ENCODE measurements around the gene KCNC3. TPM values are rescaled to one million over a fixed set of nuclear protein-coding genes. Genes with fewer than 3 reads are reported as not detected.

KCNC3 gene
- total RNA-seq, 2 experiments from 2014 or later = 7.4 to 23.4 TPM

- Histone ChIP-seq H3K36me3 (ENCODE audit: insufficient read depth, low read length) (peaks cover 59% of the 10 kb centered on the region), H3K4me3 (ENCODE audit: low read depth, low read length, poor library complexity, severe bottlenecking) (no peak overlapping the region), H2AFZ (ENCODE audit: low read length) (no peak overlapping the region), H4K20me1 (ENCODE audit: insufficient read depth, low read length) (0 out of 2 replicates have a peak, but pooled peaks cover 3% of the 10 kb centered on the region), H3K27ac (ENCODE audit: low read depth, low read length, poor library complexity, severe bottlenecking) (no peak overlapping the region), H3K4me1 (ENCODE audit: insufficient read depth, low read length, poor library complexity, severe bottlenecking) (peaks cover 21% of the 10 kb centered on the region), H3K9me2 (ENCODE audit: insufficient read depth, low read length) (no peaks in the 10 kb centered on the region), H3K4me2 (ENCODE audit: low read length) (no peak overlapping the region), H3K79me2 (ENCODE audit: insufficient read depth, low read depth, low read length) (peaks cover 6% of the 10 kb centered on the region; the same call in 1 of the 2 replicates), H3K9me3 (ENCODE audit: low read length) (no peaks in the 10 kb centered on the region)
- BruUV-seq (replicated peaks) = TSS peak; percentile 56
- DNase-seq (ENCODE audit: low spot score) = no peak
- CTCF ChIA-PET (ENCODE audit: unreplicated experiment) = no interaction called here
- intact Hi-C loops (cut with micrococcal nuclease; ENCODE audit: unreplicated experiment) = no loop called here
- POLR2A ChIA-PET = no interaction called here
- TF ChIP-seq EZH2phosphoT487 (IDR thresholded peaks at IDR 0.05; ENCODE audit: borderline replicate concordance, low read depth, low read length) (no peak), CTCF (conservative IDR thresholded peaks at IDR 0.05; ENCODE audit: low read length) (no peak)
Observed at GRCh38 chr19:50378169-50378862, 49.1 kb upstream of the KCNC3 start.

- POLR2A ChIA-PET = interaction anchor here (0.7 kb wide), 1 partner anchor 38 kb away, joined by 3 read pairs; no protein-coding TSS in a partner anchor
- Histone ChIP-seq H3K4me1 (ENCODE audit: insufficient read depth, low read length, poor library complexity, severe bottlenecking) (peaks cover 16% of the 10 kb centered on the region), H3K79me2 (ENCODE audit: insufficient read depth, low read depth, low read length) (peaks cover 6% of the 10 kb centered on the region; the same call in 1 of the 2 replicates), H2AFZ (ENCODE audit: low read length) (no peak overlapping the region), H3K4me3 (ENCODE audit: low read depth, low read length, poor library complexity, severe bottlenecking) (peak overlapping the region; percentile 83), H4K20me1 (ENCODE audit: insufficient read depth, low read length) (0 out of 2 replicates have a peak, but pooled peaks cover 3% of the 10 kb centered on the region), H3K9me3 (ENCODE audit: low read length) (no peaks in the 10 kb centered on the region), H3K9me2 (ENCODE audit: insufficient read depth, low read length) (no peaks in the 10 kb centered on the region), H3K4me2 (ENCODE audit: low read length) (peak overlapping the region; percentile 60), H3K36me3 (ENCODE audit: insufficient read depth, low read length) (peaks cover 51% of the 10 kb centered on the region), H3K27ac (ENCODE audit: low read depth, low read length, poor library complexity, severe bottlenecking) (peak overlapping the region; percentile 42)
- TF ChIP-seq CTCF (conservative IDR thresholded peaks at IDR 0.05; ENCODE audit: low read length) = no peak
- TF ChIP-seq EZH2phosphoT487 (IDR thresholded peaks at IDR 0.05; ENCODE audit: borderline replicate concordance, low read depth, low read length) = no peak
- no TSS peak for BruUV-seq (replicated peaks)
- CTCF ChIA-PET (ENCODE audit: unreplicated experiment) = no interaction called here
- intact Hi-C loops (cut with micrococcal nuclease; ENCODE audit: unreplicated experiment) = no loop called here
- DNase-seq (ENCODE audit: low spot score) = no peak
Observed at GRCh38 chr19:50377517-50377916, 48.3 kb upstream of the KCNC3 start.

- POLR2A ChIA-PET = interaction anchor here (0.7 kb wide), 1 partner anchor 38 kb away, joined by 3 read pairs; no protein-coding TSS in a partner anchor
- no peak for TF ChIP-seq CTCF (conservative IDR thresholded peaks at IDR 0.05; ENCODE audit: low read length)
- no peak for TF ChIP-seq EZH2phosphoT487 (IDR thresholded peaks at IDR 0.05; ENCODE audit: borderline replicate concordance, low read depth, low read length)
- peak; percentile 82 for DNase-seq (ENCODE audit: low spot score)
- Histone ChIP-seq H3K9me3 (ENCODE audit: low read length) (no peaks in the 10 kb centered on the region), H3K4me1 (ENCODE audit: insufficient read depth, low read length, poor library complexity, severe bottlenecking) (peaks cover 16% of the 10 kb centered on the region), H3K79me2 (ENCODE audit: insufficient read depth, low read depth, low read length) (peaks cover 6% of the 10 kb centered on the region; the same call in 1 of the 2 replicates), H3K4me2 (ENCODE audit: low read length) (peak overlapping the region; percentile 60), H2AFZ (ENCODE audit: low read length) (no peak overlapping the region), H3K36me3 (ENCODE audit: insufficient read depth, low read length) (peaks cover 46% of the 10 kb centered on the region), H4K20me1 (ENCODE audit: insufficient read depth, low read length) (0 out of 2 replicates have a peak, but pooled peaks cover 3% of the 10 kb centered on the region), H3K9me2 (ENCODE audit: insufficient read depth, low read length) (no peaks in the 10 kb centered on the region), H3K4me3 (ENCODE audit: low read depth, low read length, poor library complexity, severe bottlenecking) (peak overlapping the region; percentile 83), H3K27ac (ENCODE audit: low read depth, low read length, poor library complexity, severe bottlenecking) (peak overlapping the region; percentile 42)
- BruUV-seq (replicated peaks) = no TSS peak
- CTCF ChIA-PET (ENCODE audit: unreplicated experiment) = no interaction called here
- intact Hi-C loops (cut with micrococcal nuclease; ENCODE audit: unreplicated experiment) = no loop called here
Observed at GRCh38 chr19:50377051-50377461, 47.9 kb upstream of the KCNC3 start.
